Gastrocnemius medialis (tissue), 4 donors: ENCODE measurements around the gene DNASE2.

Experiments
- CTCF ChIP-seq, 5 experiments: fragments of 450-650 bp in 3 of 5; fragments of 200-600 bp in 2 of 5; sonication (generic) in 2 of 5; IDR thresholded peaks in 4 of 5; conservative IDR thresholded peaks in 1 of 5; 1 replicate in 4 of 5; 2 replicates in 1 of 5; pipeline ENCODE4 v1.5.1; 2016 to 2019; ENCODE audit warnings: antibody characterized with exemption in 5 of 5, mild to moderate bottlenecking in 3 of 5, moderate library complexity in 3 of 5
- POLR2A ChIP-seq, 2 donors: fragments of 450-650 bp; IDR thresholded peaks; one replicate each; pipeline ENCODE4 v1.6.1; 2017; ENCODE audit warnings: antibody characterized with exemption in 2 of 2, mild to moderate bottlenecking in 2 of 2, moderate library complexity in 2 of 2

- TF ChIP-seq POLR2A (IDR thresholded peaks at IDR 0.05) (no peak), CTCF (IDR thresholded peaks at IDR 0.05 in 4 of 5, conservative IDR thresholded peaks at IDR 0.05 in 1 of 5) (no peak)
Measured at GRCh38 chr19:12836529-12836863, 44.8 kb downstream of the DNASE2 start.
